Activated CD4-positive, alpha-beta memory T cell treated with anti-CD3 and anti-CD28 coated beads, Interleukin-2, amount 10 ng/mL, durations not matched to agents 7 days and 5 days (primary cell): Measurements from ENCODE around the gene CRIM1. TPM values are rescaled to one million over a fixed set of nuclear protein-coding genes. Genes with fewer than 3 reads are reported as not detected.
"Not testable (repeated sequence)": the region's sequence is repeated elsewhere in the genome, so short reads cannot be mapped to it uniquely, and the experiment has no call there.

Experiments
- CTCF ChIA-PET: fragments of 350-600 bp; sonication (Branson Sonifier 250); formaldehyde crosslinking; loops from one replicate; lab custom pipeline; 2021; ENCODE audit warnings: antibody characterized with exemption, inconsistent platforms; lab: Charles Lee
- POLR2A ChIA-PET: fragments of 350-600 bp; sonication (Branson Sonifier 250); formaldehyde crosslinking; loops from one replicate; lab custom pipeline; 2021; ENCODE audit warnings: antibody characterized with exemption; lab: Charles Lee
- DNase-seq: peaks from one replicate; pipeline ENCODE4 v3.0.0-alpha.2; 2020
- H3K27ac Mint-ChIP-seq: one replicate; pipeline ENCODE4 v1.8.0; 2021; ENCODE audit warnings: mild to moderate bottlenecking, mixed read lengths
- H3K27me3 Mint-ChIP-seq: one replicate; pipeline ENCODE4 v1.8.0; 2021; ENCODE audit warnings: mixed read lengths
- H3K36me3 Mint-ChIP-seq: one replicate; pipeline ENCODE4 v1.8.0; 2021; ENCODE audit warnings: low read depth, mixed read lengths
- H3K4me1 Mint-ChIP-seq: one replicate; pipeline ENCODE4 v1.8.0; 2021; ENCODE audit warnings: mixed read lengths
- H3K4me3 Mint-ChIP-seq: one replicate; pipeline ENCODE4 v1.8.0; 2021; ENCODE audit warnings: mild to moderate bottlenecking, mixed read lengths
- H3K9me3 Mint-ChIP-seq: one replicate; pipeline ENCODE4 v1.8.0; 2021; ENCODE audit warnings: mixed read lengths
- total RNA-seq, 2 experiments: library from RNA; stranded (reverse); gene quantifications; one replicate each; pipeline ENCODE4 v1.2.3, GENCODE V29; 2021

CRIM1 gene
- total RNA-seq, 2 experiments from 2014 or later = 5.4 to 6.6 TPM

DNA sequence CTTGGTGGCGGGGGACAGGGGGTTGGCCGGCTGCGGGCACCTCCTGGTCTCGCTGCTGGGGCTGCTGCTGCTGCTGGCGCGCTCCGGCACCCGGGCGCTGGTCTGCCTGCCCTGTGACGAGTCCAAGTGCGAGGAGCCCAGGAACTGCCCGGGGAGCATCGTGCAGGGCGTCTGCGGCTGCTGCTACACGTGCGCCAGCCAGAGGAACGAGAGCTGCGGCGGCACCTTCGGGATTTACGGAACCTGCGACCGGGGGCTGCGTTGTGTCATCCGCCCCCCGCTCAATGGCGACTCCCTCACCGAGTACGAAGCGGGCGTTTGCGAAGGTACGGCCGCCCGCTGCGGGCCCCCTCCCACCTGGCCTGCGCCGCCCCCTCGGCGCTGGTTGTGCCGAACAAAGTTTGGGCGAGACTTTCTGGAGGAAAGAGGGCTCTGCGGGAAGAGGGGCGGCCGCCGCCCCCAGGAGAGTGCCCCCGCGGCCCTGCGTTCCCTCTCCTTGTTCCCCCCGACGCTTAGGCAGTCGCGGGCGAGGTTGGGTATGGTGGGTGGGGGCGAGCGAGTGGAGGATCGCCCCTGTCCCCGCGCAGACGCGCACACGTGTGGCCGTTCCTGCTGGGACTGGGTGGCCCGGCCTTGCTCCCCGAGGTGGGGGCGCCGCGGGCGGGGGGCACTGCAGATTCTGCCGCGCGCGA is 866 bp downstream of the CRIM1 start:
- ChIA-PET CTCF (interaction anchor here (1.6 kb wide), 1 partner anchor 21 kb away, joined by 3 read pairs; no protein-coding TSS in a partner anchor), POLR2A (interaction anchor here (2.0 kb wide), 1 partner anchor 210 kb away, joined by 6 read pairs; no protein-coding TSS in a partner anchor)
- Mint-ChIP-seq H3K4me1 (peaks cover 33% of the 10 kb centered on the region), H3K36me3 (no peaks in the 10 kb centered on the region), H3K9me3 (no peaks in the 10 kb centered on the region), H3K4me3 (peak overlapping the region; percentile 70), H3K27ac (no peak overlapping the region), H3K27me3 (peaks cover 63% of the 10 kb centered on the region)
- peak; percentile 39 for DNase-seq

DNA sequence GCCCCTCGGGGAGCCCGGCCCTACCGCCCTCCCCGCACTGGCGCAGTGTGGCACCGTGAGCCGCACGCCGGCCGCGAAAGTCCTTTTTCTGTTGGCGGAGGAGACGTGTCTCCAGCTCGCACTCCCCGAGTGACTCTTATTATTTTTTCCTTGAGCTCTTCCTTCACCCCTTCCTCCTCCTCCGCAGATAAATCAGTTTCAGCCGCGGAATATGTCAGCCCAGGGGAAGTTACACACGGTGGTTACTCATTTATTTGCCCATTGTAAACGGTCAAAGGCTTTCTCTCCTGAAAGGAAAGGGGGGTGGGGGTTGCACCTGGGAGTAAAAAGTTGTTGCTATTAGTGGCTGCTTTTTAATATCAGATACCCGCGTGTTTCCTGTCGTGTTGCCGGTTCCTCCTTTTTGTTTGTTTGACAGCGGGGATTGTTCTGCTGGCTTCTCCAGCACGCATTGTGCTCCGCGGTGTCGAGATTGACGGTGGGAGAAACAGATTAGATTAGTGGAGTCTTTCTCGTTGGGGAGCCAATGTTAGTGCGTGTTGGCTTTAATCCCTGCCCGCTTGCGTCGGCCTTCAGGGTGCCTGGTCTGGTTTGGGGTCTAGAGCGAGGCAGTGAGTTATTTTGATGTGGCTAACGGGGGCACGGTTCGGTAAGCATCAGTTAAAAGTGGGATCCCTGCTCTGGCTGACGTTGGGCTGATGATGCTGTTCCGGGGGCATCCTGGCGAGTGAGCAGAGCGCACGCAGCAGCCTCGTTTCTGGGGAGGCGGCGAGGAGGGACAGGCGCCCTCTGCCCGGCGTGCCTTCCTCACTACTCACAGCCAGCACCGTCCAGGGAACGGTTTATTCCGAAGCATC is 1.6 kb downstream of the CRIM1 start:
- DNase-seq = no peak
- ChIA-PET CTCF (no interaction called here), POLR2A (interaction anchor here (2.0 kb wide), 1 partner anchor 210 kb away, joined by 6 read pairs; no protein-coding TSS in a partner anchor)
- peaks cover 63% of the 10 kb centered on the region for H3K27me3 Mint-ChIP-seq
- peak overlapping the region; percentile 74 for H3K4me3 Mint-ChIP-seq
- peaks cover 32% of the 10 kb centered on the region for H3K4me1 Mint-ChIP-seq
- peak overlapping the region; percentile 25 for H3K27ac Mint-ChIP-seq
- no peaks in the 10 kb centered on the region for H3K9me3 Mint-ChIP-seq
- H3K36me3 Mint-ChIP-seq = no peaks in the 10 kb centered on the region

DNA sequence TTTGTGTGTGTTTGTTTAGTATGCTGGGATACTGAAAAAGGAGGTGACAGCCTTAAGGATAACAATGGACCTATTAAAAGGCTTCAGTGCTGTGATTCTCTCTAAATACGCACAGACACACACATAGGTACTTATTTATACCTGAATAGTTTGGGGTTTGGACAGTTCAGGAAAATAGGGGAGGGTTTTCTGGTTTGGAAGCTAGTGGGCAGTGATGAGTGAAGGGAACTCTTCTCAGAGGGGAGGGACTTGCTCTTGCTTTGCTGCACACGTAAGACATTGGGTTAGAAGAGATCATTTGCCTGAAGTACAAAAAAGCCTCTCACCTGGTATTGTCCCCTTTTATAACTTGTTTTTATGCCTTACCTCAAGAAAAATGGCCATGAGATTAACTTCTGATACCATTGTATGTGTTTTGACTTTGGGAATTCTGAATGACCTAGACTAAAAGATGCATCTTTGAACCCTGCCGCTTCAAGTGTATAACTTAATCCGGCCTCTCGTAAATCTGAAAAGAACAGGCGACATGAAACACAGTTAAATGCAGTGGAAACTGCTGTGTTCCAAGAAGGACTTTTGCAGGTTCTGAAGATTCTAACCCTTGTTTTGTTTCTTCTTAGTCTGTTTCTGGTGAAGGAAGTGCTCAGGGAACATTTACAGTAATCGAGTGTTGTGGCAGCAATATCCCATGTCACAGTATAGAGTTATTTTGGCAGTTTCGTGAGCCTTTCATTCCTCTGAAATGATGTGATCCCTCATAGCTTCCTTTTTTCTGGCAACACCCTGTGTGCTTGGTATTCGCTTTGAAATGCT is 2.5 kb downstream of the CRIM1 start:
- Mint-ChIP-seq H3K36me3 (no peaks in the 10 kb centered on the region), H3K27ac (no peak overlapping the region), H3K4me3 (peak overlapping the region; percentile 74), H3K4me1 (peaks cover 31% of the 10 kb centered on the region), H3K9me3 (no peaks in the 10 kb centered on the region), H3K27me3 (peaks cover 58% of the 10 kb centered on the region)
- ChIA-PET POLR2A (no interaction called here), CTCF (no interaction called here)
- no peak for DNase-seq

DNA sequence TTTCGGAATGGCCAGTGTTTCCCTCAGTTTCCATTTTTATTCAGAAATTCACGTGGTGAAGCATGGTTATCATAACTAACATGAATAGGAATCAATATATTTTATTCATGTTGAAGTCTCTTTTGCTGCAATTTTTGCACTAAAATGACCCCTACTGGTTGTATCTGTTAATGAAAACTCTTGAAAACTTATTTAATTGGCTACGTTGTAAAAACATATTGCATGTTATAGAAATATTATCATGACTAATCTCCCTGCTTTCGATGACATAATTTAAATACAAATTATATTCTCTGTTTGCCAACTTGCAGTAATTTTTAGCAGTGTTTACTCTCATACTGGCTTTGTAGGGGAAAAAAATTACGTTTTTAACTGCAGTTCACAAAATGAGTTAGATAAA is 3.5 kb downstream of the CRIM1 start:
- H3K9me3 Mint-ChIP-seq = no peaks in the 10 kb centered on the region
- peaks cover 29% of the 10 kb centered on the region for H3K4me1 Mint-ChIP-seq
- ChIA-PET CTCF (no interaction called here), POLR2A (no interaction called here)
- no peak for DNase-seq
- H3K4me3 Mint-ChIP-seq = no peak overlapping the region
- peaks cover 50% of the 10 kb centered on the region for H3K27me3 Mint-ChIP-seq
- H3K36me3 Mint-ChIP-seq = no peaks in the 10 kb centered on the region
- H3K27ac Mint-ChIP-seq = no peak overlapping the region

DNA sequence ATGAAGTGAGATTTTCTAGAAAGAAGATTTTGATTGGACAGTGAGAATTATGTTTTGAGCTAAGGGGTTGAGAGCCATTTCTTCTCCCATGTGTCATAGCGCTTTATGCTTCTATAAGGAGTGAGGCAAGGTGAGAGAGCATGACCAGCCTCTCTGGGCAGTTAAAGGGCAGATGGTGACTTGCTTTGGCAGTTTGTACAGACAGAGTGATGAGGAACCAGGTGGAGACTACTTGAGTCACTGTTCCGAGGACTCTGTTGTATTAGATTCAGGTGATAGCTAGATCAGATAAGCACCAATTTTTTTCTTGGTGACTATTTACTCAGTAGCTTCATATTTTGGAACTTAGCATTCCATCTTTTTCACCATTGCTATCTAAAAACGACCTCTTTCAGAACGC is 4.5 kb downstream of the CRIM1 start:
- Mint-ChIP-seq H3K4me3 (no peak overlapping the region), H3K27me3 (peaks cover 40% of the 10 kb centered on the region), H3K36me3 (no peaks in the 10 kb centered on the region), H3K27ac (no peak overlapping the region), H3K9me3 (no peaks in the 10 kb centered on the region), H3K4me1 (peaks cover 24% of the 10 kb centered on the region)
- POLR2A ChIA-PET = no interaction called here
- DNase-seq = no peak
- CTCF ChIA-PET = interaction anchor here (1.0 kb wide), 1 partner anchor 8 kb away, joined by 3 read pairs; no protein-coding TSS in a partner anchor

DNA sequence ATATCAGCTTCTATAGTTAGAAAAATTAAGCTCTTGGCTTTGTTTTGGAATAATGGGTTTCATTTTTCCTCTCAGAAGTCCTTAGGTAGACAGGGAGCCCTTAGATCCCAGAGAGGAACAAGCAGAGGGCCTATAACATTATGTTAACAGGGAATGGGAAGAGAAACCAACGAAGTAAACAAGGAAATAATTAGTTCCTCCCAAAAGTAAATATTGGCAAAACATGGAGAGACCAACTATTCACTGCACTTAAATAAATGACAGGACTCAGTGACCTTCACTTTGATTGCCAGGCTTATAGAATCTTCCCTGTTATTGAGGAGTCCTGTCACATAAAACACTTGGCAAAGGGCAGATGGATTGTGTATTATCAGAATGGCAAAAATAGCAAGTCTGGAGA is 5.3 kb downstream of the CRIM1 start:
- peaks cover 39% of the 10 kb centered on the region for H3K27me3 Mint-ChIP-seq
- no peak for DNase-seq
- ChIA-PET POLR2A (no interaction called here), CTCF (interaction anchor here (0.5 to 1.0 kb wide), 2 partner anchors 8 to 688 kb away, joined by 3 to 4 read pairs; no protein-coding TSS in a partner anchor)
- no peak overlapping the region for H3K4me3 Mint-ChIP-seq
- no peaks in the 10 kb centered on the region for H3K36me3 Mint-ChIP-seq
- H3K4me1 Mint-ChIP-seq = peaks cover 24% of the 10 kb centered on the region
- H3K9me3 Mint-ChIP-seq = no peaks in the 10 kb centered on the region
- no peak overlapping the region for H3K27ac Mint-ChIP-seq

DNA sequence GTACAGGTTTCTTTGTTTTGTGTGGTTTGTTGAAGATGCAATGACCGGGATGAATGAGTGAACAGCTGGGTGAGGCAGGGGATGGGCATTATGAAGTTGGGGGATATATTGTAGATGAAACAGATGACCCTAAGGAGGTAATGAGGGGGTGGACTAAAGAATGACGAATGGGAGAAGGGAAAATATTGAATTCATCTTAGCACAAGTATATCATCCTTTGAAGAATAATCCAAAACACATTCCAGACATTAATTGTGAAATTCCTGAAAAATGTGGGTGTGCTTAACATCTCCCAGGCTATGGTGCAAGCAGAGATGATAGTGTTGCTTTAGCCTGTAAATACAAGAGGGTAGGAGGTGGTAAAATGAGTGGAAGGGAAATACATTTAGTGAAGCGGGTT is 5.8 kb downstream of the CRIM1 start:
- H3K27me3 Mint-ChIP-seq = peaks cover 39% of the 10 kb centered on the region
- H3K9me3 Mint-ChIP-seq = no peaks in the 10 kb centered on the region
- no peak overlapping the region for H3K4me3 Mint-ChIP-seq
- H3K4me1 Mint-ChIP-seq = peaks cover 22% of the 10 kb centered on the region
- no peak overlapping the region for H3K27ac Mint-ChIP-seq
- CTCF ChIA-PET = no interaction called here
- POLR2A ChIA-PET = no interaction called here
- DNase-seq = no peak
- H3K36me3 Mint-ChIP-seq = no peaks in the 10 kb centered on the region

DNA sequence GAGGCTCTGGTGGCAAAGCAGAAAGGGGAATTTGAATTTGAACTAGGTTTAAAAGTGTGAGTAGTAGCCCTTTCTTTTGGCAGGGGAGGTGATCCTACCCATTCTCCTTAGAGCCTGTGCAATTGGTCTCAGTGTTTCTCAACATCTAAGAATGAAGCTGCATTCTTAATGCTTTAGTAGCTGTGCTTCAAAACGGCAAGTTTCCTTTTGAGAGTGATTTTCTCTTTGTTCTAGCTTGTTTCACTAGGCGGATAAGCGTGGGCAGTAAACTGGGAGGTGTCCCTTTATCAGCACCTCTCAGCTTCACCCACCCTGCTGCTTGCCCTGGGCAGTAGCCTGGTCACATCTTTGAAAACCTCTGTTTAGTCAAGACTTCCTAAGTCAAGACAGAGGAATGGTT is 6.7 kb downstream of the CRIM1 start:
- H3K36me3 Mint-ChIP-seq = no peaks in the 10 kb centered on the region
- H3K4me1 Mint-ChIP-seq = peaks cover 18% of the 10 kb centered on the region
- H3K27me3 Mint-ChIP-seq = peaks cover 35% of the 10 kb centered on the region
- POLR2A ChIA-PET = no interaction called here
- DNase-seq = no peak
- no peak overlapping the region for H3K4me3 Mint-ChIP-seq
- no peaks in the 10 kb centered on the region for H3K9me3 Mint-ChIP-seq
- H3K27ac Mint-ChIP-seq = no peak overlapping the region
- CTCF ChIA-PET = interaction anchor here (0.9 kb wide), 1 partner anchor 13 kb away, joined by 3 read pairs; no protein-coding TSS in a partner anchor

DNA sequence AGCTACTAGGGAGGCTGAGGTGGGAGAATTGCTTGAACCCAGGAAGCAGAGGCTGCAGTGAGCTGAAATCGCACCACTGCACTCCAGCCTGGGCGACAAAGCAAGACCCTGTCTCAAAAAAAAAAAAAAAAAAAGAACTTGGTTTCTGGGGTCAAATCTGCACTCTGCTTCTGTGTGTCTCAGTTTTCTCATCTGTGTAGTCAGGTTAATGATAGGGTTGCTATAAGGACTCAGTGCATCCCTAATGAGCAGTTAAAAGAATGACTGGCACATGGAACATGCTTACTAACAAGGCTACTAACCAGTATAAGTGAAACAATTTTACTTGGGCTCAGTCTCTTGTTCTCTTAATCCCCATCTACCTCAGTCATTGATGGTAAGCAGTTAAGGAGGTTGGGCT is 7.5 kb downstream of the CRIM1 start:
- H3K9me3 Mint-ChIP-seq, H3K4me3 Mint-ChIP-seq, CTCF ChIA-PET, H3K27ac Mint-ChIP-seq, POLR2A ChIA-PET, DNase-seq, H3K36me3 Mint-ChIP-seq, H3K4me1 Mint-ChIP-seq: not testable (repeated sequence)
- H3K27me3 Mint-ChIP-seq = peaks cover 27% of the 10 kb centered on the region

DNA sequence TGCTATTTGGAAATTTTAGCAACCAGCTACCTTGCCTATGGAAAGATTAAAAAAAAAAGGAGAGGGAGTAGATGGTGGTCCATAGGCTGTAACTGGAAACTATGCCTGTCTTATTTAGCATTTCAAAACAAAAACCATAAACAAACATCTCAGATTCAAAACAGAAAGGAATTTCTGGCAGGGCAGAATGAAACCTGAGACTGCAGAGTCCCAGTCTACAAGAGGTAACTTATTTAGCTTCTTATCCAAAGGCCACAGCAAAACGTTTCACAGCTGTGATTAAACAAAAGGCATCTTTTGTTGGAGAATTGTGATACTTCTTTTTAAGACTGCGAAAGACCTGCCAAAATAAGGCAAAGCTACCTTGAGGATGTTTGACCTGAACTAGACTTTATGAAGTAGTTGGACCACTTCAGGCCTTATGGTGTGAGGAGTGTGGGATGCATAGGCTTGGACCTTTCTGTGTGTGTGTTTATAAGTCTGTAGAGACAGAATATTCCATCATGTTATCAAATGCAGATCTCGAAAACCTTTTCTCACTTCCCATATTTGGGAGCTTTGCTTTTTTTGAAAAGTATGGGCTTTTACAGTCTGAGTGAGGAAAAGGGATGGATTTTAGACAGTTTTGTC is 11.0 kb downstream of the CRIM1 start:
- CTCF ChIA-PET = interaction anchor here (1.0 kb wide), 1 partner anchor 14 kb away, joined by 3 read pairs; no protein-coding TSS in a partner anchor
- no peaks in the 10 kb centered on the region for H3K36me3 Mint-ChIP-seq

DNA sequence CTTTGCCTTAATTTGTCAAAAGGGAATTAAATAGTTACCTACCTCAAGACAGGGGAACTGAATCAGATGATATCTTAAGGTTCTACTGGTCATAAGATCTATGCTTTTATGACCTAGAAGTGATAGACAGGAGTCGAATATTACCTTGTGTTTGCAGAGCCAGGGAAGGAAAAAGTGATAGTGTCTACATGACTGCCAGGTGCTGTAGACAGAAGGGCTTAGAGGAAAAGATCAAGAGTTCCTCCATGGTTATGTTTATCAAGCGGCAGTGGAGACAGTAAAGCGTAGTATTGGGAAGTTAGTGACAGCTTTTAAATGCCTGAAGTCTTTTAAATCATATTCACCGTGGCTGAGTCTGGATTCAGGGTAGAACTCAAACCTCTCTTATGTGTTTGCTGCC is 11.9 kb downstream of the CRIM1 start:
- POLR2A ChIA-PET = no interaction called here
- CTCF ChIA-PET = no interaction called here

More for the DNA sequence above, 11.0 kb downstream of the CRIM1 start:
- Mint-ChIP-seq H3K27ac (no peak overlapping the region), H3K4me3 (no peak overlapping the region), H3K9me3 (no peaks in the 10 kb centered on the region), H3K4me1 (no peaks in the 10 kb centered on the region), H3K27me3 (peaks cover 4% of the 10 kb centered on the region)
- POLR2A ChIA-PET = no interaction called here
- DNase-seq = no peak

DNA sequence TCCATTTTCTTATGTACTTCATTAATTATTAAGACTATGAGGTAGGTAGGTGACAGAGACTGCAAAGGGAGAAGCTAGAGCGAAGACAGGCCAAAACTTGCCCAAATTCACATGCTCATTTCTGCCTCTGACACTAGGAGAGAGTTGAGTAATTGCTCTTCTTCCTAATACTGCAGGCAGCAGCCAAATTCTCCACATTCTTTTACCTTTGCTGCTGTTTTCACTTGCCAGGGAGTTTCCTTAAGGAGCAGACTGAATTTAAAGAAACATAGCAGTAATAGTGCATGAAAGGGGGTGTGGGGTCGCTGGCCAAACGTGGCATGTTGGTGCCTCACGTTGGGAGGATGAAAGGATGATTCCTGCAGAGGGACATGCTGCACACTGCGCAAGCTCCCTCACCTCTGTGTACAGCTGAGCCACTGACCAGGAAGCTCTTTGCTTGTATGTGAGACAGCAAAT is 12.3 kb downstream of the CRIM1 start:
- peaks cover 4% of the 10 kb centered on the region for H3K27me3 Mint-ChIP-seq
- no peak overlapping the region for H3K4me3 Mint-ChIP-seq
- no peaks in the 10 kb centered on the region for H3K9me3 Mint-ChIP-seq
- POLR2A ChIA-PET = no interaction called here
- DNase-seq = no peak
- CTCF ChIA-PET = interaction anchor here (1.0 kb wide), 1 partner anchor 8 kb away, joined by 3 read pairs; no protein-coding TSS in a partner anchor
- no peak overlapping the region for H3K27ac Mint-ChIP-seq
- H3K36me3 Mint-ChIP-seq = no peaks in the 10 kb centered on the region
- peaks cover 4% of the 10 kb centered on the region for H3K4me1 Mint-ChIP-seq

More for the DNA sequence above, 11.9 kb downstream of the CRIM1 start:
- H3K4me1 Mint-ChIP-seq = peaks cover under 1% of the 10 kb centered on the region
- no peak for DNase-seq
- no peak overlapping the region for H3K27ac Mint-ChIP-seq
- no peaks in the 10 kb centered on the region for H3K36me3 Mint-ChIP-seq
- H3K9me3 Mint-ChIP-seq = no peaks in the 10 kb centered on the region
- H3K4me3 Mint-ChIP-seq = no peak overlapping the region
- H3K27me3 Mint-ChIP-seq = peaks cover 4% of the 10 kb centered on the region
